Endothelial cell of umbilical vein (primary cell): ENCODE data around the gene CORO6. TPM values are rescaled to one million over a fixed set of nuclear protein-coding genes. Genes with fewer than 3 reads are reported as not detected.

Source experiments
- BruUV-seq: library from RNA; stranded (reverse); fragments of 400-500 nt; replicated peaks from 2 replicates; lab custom pipeline; 2021; lab: Mats Ljungman, UMichigan
- CTCF ChIA-PET: fragments of 300-600, 350-600 bp; sonication (Branson Sonifier 250); formaldehyde crosslinking; loops from one replicate; lab custom pipeline; 2021; ENCODE audit warnings: antibody characterized with exemption, inconsistent platforms; lab: Charles Lee
- POLR2A ChIA-PET: fragments of 300-600, 350-600 bp; sonication (Branson Sonifier 250); formaldehyde crosslinking; loops from one replicate; lab custom pipeline; 2021; ENCODE audit warnings: antibody characterized with exemption, inconsistent platforms; lab: Charles Lee
- DNase-seq: peaks from one replicate; pipeline ENCODE4 v3.0.0-alpha.2; 2011; ENCODE audit warnings: low read depth, low spot score
- FAIRE-seq: peaks from 2 replicates; lab custom pipeline; 2011; peaks lifted over from hg19 to GRCh38; lab: Jason Lieb, UNC
- H2AFZ ChIP-seq: 2 replicates; pipeline ENCODE4 v1.6.0; 2012; ENCODE audit warnings: low read depth, low read length, control low read depth, inconsistent platforms
- H3K27ac ChIP-seq: 2 replicates; pipeline ENCODE4 v1.5.1; 2011; ENCODE audit warnings: low read depth, mild to moderate bottlenecking, control low read depth, low read length, moderate library complexity; ENCODE audit not compliant: insufficient read depth
- H3K27me3 ChIP-seq, 2 experiments: 2 replicates each; pipeline versions ENCODE4 v1.6.0 to v1.6.1; 2011; ENCODE audit warnings: low read length in 2 of 2, mixed read lengths in 1 of 2; ENCODE audit not compliant: control insufficient read depth in 2 of 2, insufficient read depth in 2 of 2
- H3K36me3 ChIP-seq, 2 experiments: 2 replicates in 1 of 2; 3 replicates in 1 of 2; pipeline ENCODE4 v1.5.1; 2011; ENCODE audit warnings: low read length in 2 of 2, mild to moderate bottlenecking in 1 of 2, moderate library complexity in 1 of 2; ENCODE audit not compliant: control insufficient read depth in 2 of 2, insufficient read depth in 2 of 2; ENCODE audit errors: extremely low read depth in 1 of 2
- H3K4me1 ChIP-seq: 3 replicates; pipeline ENCODE4 v1.5.1; 2011; ENCODE audit warnings: mild to moderate bottlenecking, low read length; ENCODE audit not compliant: control insufficient read depth, insufficient read depth; ENCODE audit errors: extremely low read depth
- H3K4me2 ChIP-seq: 2 replicates; pipeline ENCODE4 v1.6.1; 2011; ENCODE audit warnings: low read length, control low read depth, mixed read lengths; ENCODE audit not compliant: insufficient read depth
- H3K4me3 ChIP-seq, 3 experiments: fragments of 200-600 bp in 1 of 3; sonication (generic), shearing (Covaris generic) in 1 of 3; replicated peaks in 1 of 3; 2 replicates each; pipeline ENCODE4 v1.5.1; 2011 to 2016; ENCODE audit warnings: control low read depth in 3 of 3, low read length in 3 of 3, mild to moderate bottlenecking in 2 of 3, inconsistent platforms in 1 of 3, low read depth in 1 of 3, moderate library complexity in 1 of 3; ENCODE audit not compliant: insufficient read depth in 1 of 3
- H3K79me2 ChIP-seq: 2 replicates; pipeline ENCODE4 v1.6.0; 2012; ENCODE audit warnings: low read length, inconsistent platforms; ENCODE audit not compliant: control insufficient read depth, insufficient read depth
- H3K9ac ChIP-seq: replicated peaks from 2 replicates; pipeline ENCODE3; 2011; ENCODE audit warnings: low read length, control low read depth; ENCODE audit not compliant: insufficient read depth; ENCODE audit errors: extremely low read depth
- H3K9me1 ChIP-seq: replicated peaks from 3 replicates; pipeline ENCODE4 v1.6.0; 2011; ENCODE audit warnings: mild to moderate bottlenecking, low read length; ENCODE audit not compliant: control insufficient read depth, insufficient read depth; ENCODE audit errors: extremely low read depth
- H3K9me3 ChIP-seq: replicated peaks from 2 replicates; pipeline ENCODE4 v1.5.1; 2012; ENCODE audit warnings: low read length, inconsistent platforms; ENCODE audit not compliant: control insufficient read depth, insufficient read depth
- H4K20me1 ChIP-seq: replicated peaks from 2 replicates; pipeline ENCODE3; 2011; ENCODE audit warnings: mild to moderate bottlenecking, low read length; ENCODE audit not compliant: control insufficient read depth, insufficient read depth; ENCODE audit errors: extremely low read depth
- EZH2 ChIP-seq: IDR thresholded peaks from 2 replicates; pipeline ENCODE4 v1.6.1; 2012; ENCODE audit warnings: borderline replicate concordance, low read depth, mild to moderate bottlenecking, moderate library complexity, low read length, inconsistent platforms; ENCODE audit not compliant: severe bottlenecking
- FOS ChIP-seq: IDR thresholded peaks from 2 replicates; pipeline ENCODE4 v1.6.1; 2011; ENCODE audit warnings: mild to moderate bottlenecking, low read length, moderate library complexity, borderline replicate concordance; ENCODE audit not compliant: insufficient read depth
- GATA2 ChIP-seq: IDR thresholded peaks from 2 replicates; pipeline ENCODE4 v1.7.0; 2011; ENCODE audit warnings: low read depth, mild to moderate bottlenecking, moderate library complexity, mixed read lengths, low read length; ENCODE audit not compliant: insufficient read length, insufficient read depth
- JUN ChIP-seq: IDR thresholded peaks from 2 replicates; pipeline ENCODE4 v1.6.1; 2011; ENCODE audit warnings: borderline replicate concordance, low read depth; ENCODE audit not compliant: insufficient read length, insufficient read depth
- MYC ChIP-seq: IDR thresholded peaks from one replicate; pipeline ENCODE4 v1.6.1; 2011; ENCODE audit warnings: mild to moderate bottlenecking, low read depth, low read length
- POLR2A ChIP-seq: IDR thresholded peaks from 2 replicates; pipeline ENCODE4 v1.6.1; 2012; ENCODE audit warnings: low read depth, mild to moderate bottlenecking, control low read depth, low read length
- POLR2AphosphoS5 ChIP-seq: IDR thresholded peaks from 2 replicates; pipeline ENCODE4 v1.6.1; 2012; ENCODE audit warnings: low read depth, mild to moderate bottlenecking, control low read depth, low read length, moderate library complexity; ENCODE audit not compliant: insufficient read depth
- dilution Hi-C: fragments of 300-500 bp; cut with MboI; formaldehyde crosslinking; loops from one replicate; pipeline ENCODE4 v1.15.0; 2019; ENCODE audit warnings: low sequenced_read_pairs; ENCODE audit not compliant: extremely low pct_ligation_motif_present
- intact Hi-C: fragments of 100-400 bp; cut with micrococcal nuclease; formaldehyde crosslinking; loops from one replicate; pipeline ENCODE4 v1.10.0; 2022
- polyA plus RNA-seq, 4 experiments: library from polyadenylated mRNA; depleted of rRNA in 3 of 4; stranded (reverse) in 3 of 4; unstranded in 1 of 4; fragments of >200 nt; gene quantifications; 2 replicates each; pipeline versions ENCODE4 v1.2.1 to v1.2.3, GENCODE V29; 2011 to 2012; ENCODE audit warnings: missing spikeins in 1 of 4
- total RNA-seq: library from RNA; stranded (reverse); gene quantifications from 2 replicates; pipeline ENCODE4 v1.2.3, GENCODE V29; 2021
- TF ChIP-seq, protein P1 (sequence below), 2 donors: IDR thresholded peaks; 1 replicate in 1 of 2; 2 replicates in 1 of 2; pipeline ENCODE4 v1.5.1; 2011; ENCODE audit warnings: low read length in 2 of 2, mild to moderate bottlenecking in 2 of 2, moderate library complexity in 2 of 2, control low read depth in 1 of 2, inconsistent platforms in 1 of 2, low read depth in 1 of 2; ENCODE audit not compliant: insufficient read depth in 1 of 2; ENCODE audit errors: extremely low read depth in 1 of 2
- TF ChIP-seq, protein P2 (sequence below): IDR thresholded peaks from 2 replicates; pipeline ENCODE4 v1.6.1; 2011; ENCODE audit not compliant: insufficient read depth, insufficient read length

The CORO6 gene
- total and polyA plus RNA-seq, 2 donors (not counting 3 experiments of a cell fraction or from before 2014, with no cell fraction given): 10.7 to 14.7 TPM

DNA sequence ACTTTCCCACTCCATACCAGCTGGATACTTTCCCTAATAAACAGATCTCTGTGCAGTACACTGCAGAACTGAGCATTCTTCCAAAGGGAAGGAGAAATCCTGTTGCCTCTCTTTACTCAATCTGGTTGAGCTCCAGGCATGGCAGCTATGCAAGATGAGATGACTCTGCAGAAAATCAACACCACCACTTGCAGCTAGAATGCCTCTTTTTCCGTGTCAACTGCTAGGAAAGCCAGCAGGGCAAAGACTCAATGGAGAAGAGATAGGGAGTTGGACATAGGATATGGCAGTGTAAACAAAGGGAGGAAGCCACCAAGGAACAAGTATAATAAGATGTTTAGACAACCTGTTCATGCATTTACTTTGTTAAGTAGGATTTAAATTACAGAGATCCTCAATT is 40.4 kb upstream of the CORO6 start:
- no peak overlapping the region for H2AFZ ChIP-seq
- dilution Hi-C loops (no loop called here), intact Hi-C loops (no loop called here)
- no peaks in the 10 kb centered on the region for H3K9me3 ChIP-seq
- no TSS peak for BruUV-seq
- H4K20me1 ChIP-seq: no peaks in the 10 kb centered on the region
- no peak overlapping the region for H3K27ac ChIP-seq
- H3K27me3 ChIP-seq: no peaks in the 10 kb centered on the region
- DNase-seq (no peak), FAIRE-seq (no peak)
- TF ChIP-seq, protein P1, sequence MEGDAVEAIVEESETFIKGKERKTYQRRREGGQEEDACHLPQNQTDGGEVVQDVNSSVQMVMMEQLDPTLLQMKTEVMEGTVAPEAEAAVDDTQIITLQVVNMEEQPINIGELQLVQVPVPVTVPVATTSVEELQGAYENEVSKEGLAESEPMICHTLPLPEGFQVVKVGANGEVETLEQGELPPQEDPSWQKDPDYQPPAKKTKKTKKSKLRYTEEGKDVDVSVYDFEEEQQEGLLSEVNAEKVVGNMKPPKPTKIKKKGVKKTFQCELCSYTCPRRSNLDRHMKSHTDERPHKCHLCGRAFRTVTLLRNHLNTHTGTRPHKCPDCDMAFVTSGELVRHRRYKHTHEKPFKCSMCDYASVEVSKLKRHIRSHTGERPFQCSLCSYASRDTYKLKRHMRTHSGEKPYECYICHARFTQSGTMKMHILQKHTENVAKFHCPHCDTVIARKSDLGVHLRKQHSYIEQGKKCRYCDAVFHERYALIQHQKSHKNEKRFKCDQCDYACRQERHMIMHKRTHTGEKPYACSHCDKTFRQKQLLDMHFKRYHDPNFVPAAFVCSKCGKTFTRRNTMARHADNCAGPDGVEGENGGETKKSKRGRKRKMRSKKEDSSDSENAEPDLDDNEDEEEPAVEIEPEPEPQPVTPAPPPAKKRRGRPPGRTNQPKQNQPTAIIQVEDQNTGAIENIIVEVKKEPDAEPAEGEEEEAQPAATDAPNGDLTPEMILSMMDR (IDR thresholded peaks at IDR 0.05; ENCODE audit: extremely low read depth in 1 of 2, insufficient read depth in 1 of 2, low read depth in 1 of 2, low read length in 2 of 2): no peak
- TF ChIP-seq MYC: no peak
- TF ChIP-seq GATA2: no peak
- TF ChIP-seq, protein P2, sequence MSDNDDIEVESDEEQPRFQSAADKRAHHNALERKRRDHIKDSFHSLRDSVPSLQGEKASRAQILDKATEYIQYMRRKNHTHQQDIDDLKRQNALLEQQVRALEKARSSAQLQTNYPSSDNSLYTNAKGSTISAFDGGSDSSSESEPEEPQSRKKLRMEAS: no peak
- no peak for TF ChIP-seq EZH2
- no peak for TF ChIP-seq POLR2A
- no peak for TF ChIP-seq FOS
- no peak for TF ChIP-seq JUN
- no peak for TF ChIP-seq POLR2AphosphoS5
- POLR2A ChIA-PET: no interaction called here
- no peak overlapping the region for H3K4me2 ChIP-seq
- H3K79me2 ChIP-seq: no peaks in the 10 kb centered on the region
- H3K9me1 ChIP-seq: no peaks in the 10 kb centered on the region
- peaks cover 9% of the 10 kb centered on the region in 2 experiments for H3K36me3 ChIP-seq
- H3K4me1 ChIP-seq: peaks cover 27% of the 10 kb centered on the region
- CTCF ChIA-PET: interaction anchor here (1.1 to 2.0 kb wide), 4 partner anchors 9 to 116 kb away, joined by 3 to 6 read pairs (median 4); no protein-coding TSS in a partner anchor
- H3K9ac ChIP-seq: no peak overlapping the region
- H3K4me3 ChIP-seq: no peak overlapping the region
